Activated gamma-delta T cell treated with Interleukin-2 at 50 U/mL for 16 hours (primary cell): Measurements from ENCODE around the gene GRK2.
A peak's percentile ranks its signal among the peaks of the same experiment; 100 is the strongest.

ENCODE experiments used
- DNase-seq: peaks from one replicate; pipeline ENCODE4 v3.0.0-alpha.2; 2020

GRK2 gene

GRCh38 chr11:67271541-67272284 lies 5.4 kb downstream of the GRK2 start:
- peak; percentile 52 for DNase-seq

DNA sequence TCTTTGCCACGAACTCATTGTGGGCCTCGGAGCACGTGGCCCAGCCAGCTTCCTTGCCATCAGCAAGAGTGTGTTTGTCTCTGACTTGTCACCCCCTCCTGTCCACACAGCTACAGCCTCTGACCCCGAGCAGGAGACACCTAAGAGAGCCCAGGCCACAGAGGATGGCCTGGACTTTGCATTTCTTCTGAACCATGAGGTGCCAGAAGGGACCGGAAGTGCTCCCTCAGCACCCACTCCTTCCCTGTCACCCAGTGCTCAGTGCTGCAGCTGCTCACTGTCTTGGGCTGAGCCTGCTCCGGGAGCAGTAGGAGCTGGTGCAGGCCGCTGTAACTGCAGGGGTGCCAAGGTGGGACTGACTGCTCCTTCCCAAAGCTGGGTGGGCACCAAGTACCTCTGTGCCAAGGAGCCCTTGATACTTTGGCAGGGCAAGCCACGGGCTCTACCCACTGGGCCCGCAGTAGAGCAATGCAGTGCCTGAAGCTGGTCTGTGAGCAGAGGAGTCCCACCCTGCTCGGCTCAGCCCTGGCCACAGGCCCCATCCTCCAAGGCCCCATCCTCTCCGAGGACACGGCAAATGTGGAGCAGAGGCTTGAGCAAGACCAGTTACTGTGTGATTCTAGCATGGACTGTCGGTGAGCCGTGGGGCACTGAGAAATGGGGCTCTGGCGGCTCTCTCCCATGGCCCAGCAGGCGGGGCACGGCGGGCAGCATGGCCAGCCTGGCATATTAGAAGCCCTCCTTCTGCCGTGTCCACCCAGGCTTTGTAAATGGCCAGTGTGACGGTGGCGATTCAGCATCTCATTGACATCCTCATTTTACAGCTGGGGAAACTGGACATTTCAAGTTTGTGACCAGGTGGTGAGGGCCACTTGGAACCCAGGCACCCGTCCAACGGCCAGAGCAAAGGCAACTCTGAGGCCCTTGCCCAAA lies 6.3 kb downstream of the GRK2 start:
- no peak for DNase-seq

DNA sequence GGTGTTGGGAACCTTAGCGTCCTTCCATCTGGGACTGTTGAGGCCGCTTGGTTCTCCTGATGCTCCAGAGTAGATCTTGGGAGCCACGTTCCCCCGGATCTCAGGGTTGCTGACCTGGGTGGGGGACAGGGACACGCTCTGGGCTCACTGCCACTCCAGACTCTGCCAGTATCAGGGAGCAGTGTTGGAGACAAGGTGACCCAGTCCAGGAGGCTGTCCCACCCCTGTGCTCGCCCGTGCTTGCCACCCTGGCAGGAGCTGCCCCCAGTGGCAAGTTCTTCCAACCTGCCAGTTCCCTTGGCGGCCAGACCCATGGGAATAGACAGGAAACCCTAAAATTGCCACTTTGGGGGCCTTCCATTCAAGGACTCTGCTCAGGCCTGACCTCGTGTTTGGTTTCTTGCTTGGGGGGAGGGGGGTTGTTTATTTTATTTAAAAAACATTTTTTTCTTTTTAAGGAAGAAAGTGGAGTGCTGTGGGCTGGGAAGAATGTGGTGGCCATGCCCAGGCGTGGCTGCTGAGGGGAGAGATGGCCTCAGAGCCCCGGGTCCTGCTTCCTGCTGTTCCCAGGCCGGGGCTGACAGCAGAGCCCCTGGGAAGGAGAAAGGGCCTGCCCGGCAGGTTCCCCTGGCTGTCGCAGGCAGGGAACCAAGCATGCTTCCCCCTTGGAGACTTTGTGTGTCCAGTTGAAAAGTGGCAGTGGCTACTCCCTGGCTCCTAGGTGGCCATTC lies 7.2 kb downstream of the GRK2 start:
- no peak for DNase-seq

GRCh38 chr11:67274768-67275605 lies 8.7 kb downstream of the GRK2 start:
- no peak for DNase-seq

DNA sequence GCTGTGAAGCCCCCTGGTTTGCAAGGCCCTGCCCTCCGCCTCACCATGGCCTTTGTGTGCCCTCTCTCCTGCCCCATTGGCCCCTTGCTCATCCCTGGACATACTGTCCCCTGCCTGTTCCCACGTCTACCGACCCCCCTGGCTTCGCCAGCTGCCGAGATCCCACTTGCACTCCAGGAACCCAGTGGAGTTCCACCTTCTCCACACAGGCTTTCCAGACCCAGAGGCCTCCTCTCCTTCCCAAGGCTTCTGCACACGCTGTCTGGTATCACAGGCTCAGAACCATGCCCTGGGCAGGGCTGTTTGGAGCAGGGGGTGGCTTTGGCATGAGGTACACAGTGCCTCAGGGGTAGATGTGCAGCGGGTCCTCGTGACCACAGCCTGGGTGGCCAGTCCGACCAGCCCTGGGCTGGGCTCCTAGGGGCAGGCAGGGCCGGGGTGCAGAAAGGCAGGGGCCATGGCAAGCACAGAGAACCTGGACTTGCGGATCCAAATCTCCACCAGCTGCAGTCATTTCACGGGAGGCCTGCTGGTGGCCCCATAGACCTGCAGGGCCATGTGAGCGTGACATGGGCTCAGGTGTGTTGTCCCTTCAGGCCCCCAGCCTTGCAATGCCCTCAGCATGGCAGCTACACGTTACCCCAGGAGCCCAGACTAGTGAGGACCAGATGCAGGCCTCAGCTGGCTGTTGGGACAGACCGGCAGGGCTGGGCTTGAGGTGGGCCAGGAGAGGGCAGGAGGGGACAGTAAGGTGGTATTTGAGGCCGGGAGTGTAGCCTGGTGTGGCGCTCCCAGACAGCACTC lies 9.5 kb downstream of the GRK2 start:
- no peak for DNase-seq

- no peak for DNase-seq
Measured at GRCh38 chr11:67276781-67277230, 10.5 kb downstream of the GRK2 start.

GRCh38 chr11:67277231-67277961 lies 11.1 kb downstream of the GRK2 start:
- DNase-seq, result peak; percentile 93

- no peak for DNase-seq
Measured at GRCh38 chr11:67278135-67278938, 12.1 kb downstream of the GRK2 start.

DNA sequence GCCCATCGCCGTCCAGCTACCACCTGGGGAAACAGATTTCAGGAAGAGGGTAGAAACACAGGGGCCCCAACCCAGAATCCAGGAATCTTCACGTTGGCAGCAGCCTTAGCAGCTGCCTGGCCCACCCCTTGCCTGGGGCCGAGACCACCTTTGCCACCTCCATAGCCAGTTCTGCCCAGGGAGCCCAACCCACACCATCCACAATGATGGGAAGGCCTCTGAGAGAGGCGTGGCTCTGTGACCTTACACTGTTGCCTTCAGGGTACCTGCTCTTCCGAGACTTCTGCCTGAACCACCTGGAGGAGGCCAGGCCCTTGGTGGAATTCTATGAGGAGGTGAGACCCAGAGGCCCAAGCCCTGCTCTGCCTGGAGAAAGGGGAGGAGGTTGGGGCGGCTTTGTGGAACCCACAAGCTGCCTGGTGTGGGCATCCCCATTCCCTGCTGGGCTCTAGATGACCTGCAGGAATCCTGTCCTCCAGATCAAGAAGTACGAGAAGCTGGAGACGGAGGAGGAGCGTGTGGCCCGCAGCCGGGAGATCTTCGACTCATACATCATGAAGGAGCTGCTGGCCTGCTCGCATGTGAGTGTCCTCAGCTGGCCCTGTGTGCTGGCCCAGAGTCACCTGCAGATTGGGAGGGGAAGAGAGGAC lies 12.8 kb downstream of the GRK2 start:
- DNase-seq, result no peak

DNA sequence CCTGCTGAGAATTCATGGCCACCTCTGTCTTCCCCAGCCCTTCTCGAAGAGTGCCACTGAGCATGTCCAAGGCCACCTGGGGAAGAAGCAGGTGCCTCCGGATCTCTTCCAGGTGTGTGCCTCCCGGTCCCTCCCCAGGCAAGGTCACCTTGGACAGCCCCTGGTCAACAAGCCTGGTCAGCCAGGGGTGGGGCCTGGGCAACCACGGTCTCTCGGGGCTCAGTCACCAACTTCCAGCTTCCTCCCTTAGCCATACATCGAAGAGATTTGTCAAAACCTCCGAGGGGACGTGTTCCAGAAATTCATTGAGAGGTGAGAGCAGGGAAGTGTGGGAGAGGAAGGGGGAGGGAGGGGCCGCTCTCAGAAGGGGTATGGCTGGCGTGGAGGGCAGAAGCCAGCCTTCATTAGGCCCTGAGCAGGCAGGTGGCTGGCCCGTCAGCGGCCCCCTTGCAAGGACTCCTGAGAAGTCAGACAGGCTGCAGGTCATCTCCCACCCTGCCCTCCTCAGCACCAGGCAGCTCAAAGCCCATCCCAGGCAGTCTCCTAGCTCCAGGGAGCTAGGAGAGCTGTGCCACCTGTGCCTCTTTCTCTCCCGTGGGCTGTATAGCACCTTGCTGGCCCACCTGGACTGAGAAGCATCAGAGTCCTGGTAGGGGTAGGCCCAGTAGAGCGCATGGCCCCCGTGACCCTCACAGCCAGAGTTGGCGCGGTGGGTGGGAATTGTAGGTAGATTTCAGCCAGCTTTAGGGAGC lies 13.5 kb downstream of the GRK2 start:
- no peak for DNase-seq

- no peak for DNase-seq
Measured at GRCh38 chr11:67280341-67280787, 14.1 kb downstream of the GRK2 start.

- DNase-seq, result no peak
Measured at GRCh38 chr11:67280788-67281551, 14.7 kb downstream of the GRK2 start.

GRCh38 chr11:67281552-67282150 lies 15.4 kb downstream of the GRK2 start:
- DNase-seq, result no peak

DNA sequence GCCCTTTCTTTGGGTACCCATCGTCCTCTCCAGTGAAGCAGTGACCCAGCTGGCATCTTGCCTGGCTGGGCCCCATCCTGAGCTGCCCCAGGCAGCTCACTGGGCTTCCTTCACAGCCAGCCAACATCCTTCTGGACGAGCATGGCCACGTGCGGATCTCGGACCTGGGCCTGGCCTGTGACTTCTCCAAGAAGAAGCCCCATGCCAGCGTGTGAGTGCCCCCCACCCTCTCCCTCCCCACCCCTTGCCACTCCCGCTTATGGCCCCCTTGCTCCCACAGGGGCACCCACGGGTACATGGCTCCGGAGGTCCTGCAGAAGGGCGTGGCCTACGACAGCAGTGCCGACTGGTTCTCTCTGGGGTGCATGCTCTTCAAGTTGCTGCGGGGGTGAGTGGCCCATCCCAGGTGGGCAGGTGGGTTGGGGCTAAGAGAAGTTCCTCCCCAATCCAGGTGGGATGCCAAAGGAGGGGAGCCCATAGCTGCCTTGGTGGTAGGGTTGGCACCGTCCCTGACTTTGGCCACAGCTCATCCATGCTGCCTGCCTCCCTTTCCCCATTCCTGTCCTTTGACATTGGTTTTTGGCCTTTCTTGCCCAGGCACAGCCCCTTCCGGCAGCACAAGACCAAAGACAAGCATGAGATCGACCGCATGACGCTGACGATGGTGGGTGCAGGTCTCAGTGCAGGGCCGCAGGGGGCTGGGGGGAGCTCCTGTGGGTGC lies 16.0 kb downstream of the GRK2 start:
- DNase-seq, result no peak

GRCh38 chr11:67282876-67283371 lies 16.7 kb downstream of the GRK2 start:
- no peak for DNase-seq

DNA sequence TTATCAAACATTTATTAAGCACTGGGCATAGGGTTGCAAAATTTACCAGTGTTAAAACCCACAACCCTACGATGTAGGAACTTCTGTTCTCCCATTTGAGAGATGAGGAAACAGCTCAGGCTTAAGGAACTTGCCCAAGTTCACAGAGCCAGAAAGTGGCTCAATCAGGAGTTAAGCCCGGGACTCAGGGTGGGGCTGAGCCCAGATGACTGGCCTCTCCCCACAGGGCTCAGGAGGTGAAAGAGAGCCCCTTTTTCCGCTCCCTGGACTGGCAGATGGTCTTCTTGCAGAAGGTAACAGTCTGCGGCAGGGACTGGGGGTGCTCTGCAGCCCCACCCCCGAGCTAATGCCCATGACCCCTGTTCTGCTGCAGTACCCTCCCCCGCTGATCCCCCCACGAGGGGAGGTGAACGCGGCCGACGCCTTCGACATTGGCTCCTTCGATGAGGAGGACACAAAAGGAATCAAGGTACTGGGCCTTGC lies 17.2 kb downstream of the GRK2 start:
- DNase-seq, result no peak
